ENCODE data around the gene KY.

The KY gene

DNA sequence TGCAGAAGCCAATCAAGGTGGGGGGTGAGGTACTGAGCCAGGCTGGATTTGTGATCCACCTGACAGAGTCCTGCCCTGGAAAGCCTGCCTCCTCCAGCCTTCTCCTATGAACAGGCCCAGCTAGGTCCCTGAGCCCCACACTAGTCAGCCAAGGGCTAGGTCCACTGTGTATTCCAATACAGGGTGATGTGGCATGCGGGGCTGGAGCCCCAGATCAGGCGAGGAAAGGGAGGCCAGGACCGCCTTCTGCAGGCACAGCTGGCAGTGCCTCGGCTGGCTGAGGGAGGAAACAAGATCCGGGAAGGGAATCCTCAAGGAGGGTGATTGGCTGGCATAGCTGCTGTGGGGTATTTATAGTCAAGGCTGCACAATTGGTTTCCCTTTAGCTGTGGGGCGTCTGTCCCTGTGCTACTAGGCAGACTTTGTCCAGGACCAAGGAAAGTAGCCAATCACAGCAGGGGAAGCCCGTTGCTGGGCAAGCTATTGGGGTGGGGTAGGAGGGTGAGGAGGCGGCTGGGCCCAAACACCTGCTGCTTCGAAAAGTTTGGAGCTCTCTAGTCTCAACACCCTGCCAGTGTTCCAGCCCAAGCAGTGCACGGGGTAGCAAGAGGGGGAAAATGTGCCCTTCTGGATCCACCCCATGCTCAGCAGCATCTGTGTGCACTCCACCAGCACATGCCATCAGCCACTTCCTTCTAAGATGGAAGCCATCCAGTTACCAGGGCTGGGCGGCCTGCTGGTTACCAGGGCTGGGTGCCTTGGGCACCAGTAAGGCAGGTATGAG is 5.9 kb downstream of the KY start:
- DNase-seq = no peak

DNA sequence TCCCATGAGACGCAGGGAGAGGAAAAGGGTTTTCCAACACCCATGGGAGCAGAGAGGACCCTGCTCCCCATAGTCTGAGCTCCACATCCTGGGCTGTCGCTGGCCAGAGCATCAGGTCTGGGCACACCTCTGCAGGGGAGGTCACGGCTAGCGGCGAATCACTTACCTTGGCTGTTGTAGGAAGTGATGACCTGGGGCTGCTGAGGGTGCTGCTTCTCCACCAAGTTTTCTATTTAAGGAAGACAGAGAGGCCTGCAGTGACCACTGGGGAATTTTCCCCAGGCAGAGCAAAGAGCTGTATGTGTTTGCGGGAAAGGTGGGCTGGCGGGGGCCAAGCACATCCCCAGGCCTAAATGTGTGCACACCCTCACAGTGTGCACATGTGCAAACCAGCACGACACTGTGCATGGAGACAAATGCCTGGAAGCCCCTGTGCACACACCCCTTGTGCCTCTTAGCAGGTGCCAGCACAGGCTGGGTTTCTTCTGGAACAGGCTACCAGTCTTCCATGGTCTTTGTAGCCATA is 7.6 kb downstream of the KY start:
- DNase-seq = no peak

DNA sequence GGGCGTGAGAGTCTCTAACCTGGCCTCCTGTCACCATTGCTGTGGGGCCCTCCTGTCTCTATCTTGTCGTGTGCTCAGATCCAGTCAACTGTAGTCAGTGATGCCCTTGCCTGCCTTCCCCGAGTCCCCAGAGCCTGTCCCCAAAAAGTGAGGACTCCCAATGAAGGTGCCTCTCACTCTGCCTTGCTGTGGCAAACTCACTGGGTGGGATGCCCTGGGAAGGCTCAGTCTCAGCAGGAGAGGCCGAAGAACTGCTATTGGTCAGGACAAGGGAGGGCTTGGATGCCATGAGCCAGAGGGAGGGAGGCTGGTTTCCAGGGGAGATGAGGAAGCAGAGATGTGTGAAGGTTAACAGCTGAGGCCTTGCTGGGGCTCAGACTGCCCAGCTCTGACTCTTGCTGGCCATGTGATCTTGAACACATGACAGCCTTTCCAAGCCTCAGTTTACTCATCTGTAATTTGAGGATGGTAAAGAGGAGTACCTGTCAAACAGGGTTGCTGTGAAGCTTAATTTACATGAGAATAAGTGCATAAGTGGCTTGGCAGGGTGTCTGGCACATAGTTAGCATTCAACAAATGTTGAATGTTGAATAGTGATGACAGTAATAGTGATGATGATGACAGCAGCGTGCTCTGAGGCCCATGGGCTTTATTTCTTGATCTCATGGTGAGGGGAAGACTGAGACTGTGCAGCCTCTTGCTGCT is 8.2 kb downstream of the KY start:
- DNase-seq = no peak

DNA sequence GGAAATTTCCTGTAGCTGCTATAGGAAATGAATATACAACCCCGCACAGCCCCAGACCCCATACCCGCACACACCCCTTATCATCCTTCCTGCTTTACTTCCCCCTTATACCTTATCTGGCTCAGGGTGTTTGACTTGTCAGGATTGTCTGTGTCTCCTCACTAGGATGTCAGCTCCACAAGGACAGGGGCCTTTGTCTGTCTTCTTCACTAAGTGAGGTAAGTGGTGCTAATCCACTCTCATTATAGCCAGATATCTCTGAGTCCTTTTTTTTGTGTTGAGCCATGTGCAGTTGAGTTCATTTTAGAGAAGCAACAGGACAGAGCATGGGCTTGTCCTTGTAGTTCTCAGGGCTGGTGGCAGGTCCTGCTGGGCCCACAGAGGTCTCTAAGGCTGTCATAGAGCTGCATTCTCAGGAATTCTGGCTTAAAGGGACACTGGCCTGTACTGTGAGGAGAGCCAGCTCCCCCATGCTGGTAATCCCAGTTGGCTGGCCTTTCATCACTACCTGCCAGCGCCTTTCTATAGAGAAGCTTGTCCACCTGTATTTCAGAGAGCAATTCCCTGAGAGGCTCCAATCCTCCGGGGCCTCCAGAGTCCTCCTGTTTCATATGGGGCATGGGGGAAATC is 9.0 kb downstream of the KY start:
- no peak for DNase-seq

DNA sequence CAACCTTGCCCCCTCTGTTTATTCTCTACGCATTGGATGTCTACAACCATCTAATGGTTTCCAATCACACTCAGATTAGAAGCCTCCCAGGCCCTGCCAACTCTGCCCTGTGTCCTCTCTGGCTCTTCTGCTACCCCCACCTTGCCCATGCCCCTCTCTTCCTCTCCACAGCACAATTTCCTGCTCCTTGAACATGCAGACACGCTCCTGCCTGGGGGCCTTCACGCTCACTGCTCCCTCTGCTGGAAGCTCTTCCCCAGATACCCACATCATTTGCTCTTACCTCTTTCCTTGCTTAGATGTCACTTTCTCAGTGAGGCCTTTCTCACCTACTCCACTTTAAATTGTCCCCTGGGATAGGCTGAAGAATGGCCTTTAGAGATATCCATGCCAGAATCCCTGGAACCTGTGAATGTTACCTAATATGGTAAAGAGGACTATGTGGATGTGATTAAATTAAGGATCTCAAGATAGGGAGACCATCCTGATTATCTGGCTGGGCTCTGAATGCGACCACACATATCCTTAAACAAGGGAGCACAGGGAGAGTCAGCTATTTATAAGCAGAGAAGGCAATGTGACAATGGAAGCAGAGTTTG is 9.9 kb downstream of the KY start:
- peak; percentile 20 for DNase-seq

DNA sequence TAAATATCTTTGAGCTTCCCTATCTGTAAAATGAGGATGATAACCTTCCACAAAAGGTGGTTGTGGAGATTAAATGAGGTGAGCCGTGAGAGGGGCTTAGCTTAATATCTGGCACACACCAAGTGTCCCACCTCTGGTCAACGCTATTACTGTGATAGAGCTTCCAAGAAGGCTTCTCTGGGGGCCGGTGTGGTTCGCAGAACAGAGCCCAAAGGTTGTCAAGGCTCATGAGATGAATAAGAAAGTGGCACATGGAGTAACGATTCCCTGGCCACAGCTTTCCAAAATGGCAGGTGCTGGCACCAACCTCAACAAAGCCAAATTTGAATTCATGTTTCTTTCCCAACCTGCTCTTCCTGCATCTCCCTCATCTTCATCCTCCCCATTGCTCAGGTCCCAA is 10.4 kb downstream of the KY start:
- DNase-seq = no peak

DNA sequence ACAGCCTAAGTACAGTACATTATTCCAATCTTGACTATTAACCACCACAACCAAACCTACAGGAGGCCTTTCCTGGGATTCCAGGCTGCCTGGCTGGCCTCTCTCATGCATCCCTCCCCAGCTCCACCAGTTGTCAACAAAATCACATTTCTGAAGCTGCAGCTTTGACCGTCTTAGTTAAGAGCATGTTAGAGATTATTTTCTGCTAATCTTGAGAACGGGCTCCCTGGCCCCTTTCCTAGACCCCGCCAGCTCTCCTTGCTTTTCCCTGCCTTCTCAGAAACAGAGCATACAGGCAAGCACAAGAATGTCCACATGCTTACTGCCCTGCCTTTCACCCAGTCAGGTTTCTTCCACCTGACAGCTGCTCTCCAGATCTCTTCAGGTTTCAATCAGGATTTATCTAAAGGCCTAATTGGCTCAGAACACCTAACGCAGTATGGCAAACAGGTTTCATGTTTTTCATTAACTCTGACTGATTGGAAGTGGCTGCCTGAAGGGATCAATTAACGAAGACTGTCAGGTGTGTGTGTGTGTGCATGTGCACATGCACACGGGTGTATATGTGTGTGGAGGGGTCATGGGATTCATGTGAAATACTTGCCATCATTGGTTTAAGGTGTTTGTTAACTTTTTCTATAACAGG is 12.3 kb downstream of the KY start:
- DNase-seq = no peak

DNA sequence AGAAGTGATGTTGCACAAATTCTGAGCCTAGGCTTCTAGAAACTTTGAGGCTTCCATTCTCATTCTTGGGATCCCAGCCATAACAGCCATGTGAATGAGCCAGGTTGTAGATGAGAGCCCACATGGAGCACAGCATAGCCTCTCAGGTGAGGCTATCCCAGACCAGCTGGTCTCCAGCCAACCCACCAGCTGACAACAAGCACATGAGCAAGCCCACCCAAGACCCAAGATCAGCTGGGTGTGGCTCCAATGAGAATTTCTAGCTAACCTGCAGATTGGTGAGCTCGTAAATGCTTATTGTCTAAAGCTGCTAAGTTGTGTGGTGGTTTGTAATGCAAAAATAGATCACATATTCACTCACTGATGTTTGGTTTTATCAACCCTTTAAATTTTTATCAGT is 14.4 kb downstream of the KY start:
- no peak for DNase-seq

DNA sequence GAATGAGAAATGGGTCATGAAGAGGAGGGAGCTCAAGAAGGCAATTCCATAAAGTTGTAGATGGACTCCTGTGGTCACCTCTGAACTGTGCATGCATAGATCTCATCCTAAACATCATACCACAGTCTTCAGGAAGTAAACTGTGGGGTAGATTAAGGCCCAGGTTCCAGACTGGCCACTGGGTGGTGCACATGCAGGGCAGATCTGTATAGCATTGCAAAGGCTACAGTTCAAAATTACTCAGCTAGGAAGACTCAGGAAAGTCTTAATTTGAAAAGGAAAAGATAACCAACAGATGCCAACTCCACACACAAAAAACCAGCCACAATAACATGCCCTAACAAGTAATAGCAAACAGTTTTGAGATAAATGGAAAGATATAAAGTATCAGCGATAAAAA is 20.3 kb downstream of the KY start:
- peak; percentile 22 for DNase-seq

DNA sequence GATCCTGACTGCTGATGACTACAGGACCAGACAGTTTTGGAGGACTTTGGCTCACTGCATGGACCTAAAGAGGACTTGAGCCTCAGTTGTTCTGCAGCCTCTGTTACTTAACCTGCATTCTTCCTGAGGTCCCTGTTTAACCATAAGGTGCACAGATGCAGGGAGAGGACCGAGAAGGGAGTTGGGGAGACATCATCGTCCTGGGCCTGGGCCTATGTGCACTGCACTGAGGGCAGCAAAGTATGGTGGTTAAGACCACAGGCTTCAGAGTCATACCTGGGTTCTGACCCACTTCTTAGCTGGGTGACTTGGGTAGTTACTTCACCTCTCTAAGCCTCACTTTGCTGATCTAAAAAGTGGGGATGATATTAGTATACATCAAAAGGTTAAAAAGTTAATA is 21.9 kb downstream of the KY start:
- no peak for DNase-seq

DNA sequence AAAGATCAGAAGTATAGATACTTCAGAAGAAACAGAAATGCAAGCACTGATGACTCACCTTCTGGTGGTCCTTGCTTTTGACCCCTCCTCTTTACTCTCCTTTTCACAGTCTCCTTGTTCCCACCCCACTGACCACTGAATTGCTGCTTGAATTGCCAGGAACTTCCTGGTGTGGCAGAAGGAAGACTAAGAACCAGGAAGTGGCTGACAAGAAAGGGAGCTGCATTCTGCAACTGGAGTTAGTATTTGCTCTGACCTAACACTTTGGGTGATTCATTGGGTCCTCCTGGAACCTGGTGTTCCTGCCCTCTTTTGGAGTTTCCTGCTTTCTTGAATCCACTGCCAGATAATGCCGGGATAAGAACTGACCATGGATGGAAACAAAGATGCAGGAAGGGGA is 23.0 kb downstream of the KY start:
- peak; percentile 9 for DNase-seq

DNA sequence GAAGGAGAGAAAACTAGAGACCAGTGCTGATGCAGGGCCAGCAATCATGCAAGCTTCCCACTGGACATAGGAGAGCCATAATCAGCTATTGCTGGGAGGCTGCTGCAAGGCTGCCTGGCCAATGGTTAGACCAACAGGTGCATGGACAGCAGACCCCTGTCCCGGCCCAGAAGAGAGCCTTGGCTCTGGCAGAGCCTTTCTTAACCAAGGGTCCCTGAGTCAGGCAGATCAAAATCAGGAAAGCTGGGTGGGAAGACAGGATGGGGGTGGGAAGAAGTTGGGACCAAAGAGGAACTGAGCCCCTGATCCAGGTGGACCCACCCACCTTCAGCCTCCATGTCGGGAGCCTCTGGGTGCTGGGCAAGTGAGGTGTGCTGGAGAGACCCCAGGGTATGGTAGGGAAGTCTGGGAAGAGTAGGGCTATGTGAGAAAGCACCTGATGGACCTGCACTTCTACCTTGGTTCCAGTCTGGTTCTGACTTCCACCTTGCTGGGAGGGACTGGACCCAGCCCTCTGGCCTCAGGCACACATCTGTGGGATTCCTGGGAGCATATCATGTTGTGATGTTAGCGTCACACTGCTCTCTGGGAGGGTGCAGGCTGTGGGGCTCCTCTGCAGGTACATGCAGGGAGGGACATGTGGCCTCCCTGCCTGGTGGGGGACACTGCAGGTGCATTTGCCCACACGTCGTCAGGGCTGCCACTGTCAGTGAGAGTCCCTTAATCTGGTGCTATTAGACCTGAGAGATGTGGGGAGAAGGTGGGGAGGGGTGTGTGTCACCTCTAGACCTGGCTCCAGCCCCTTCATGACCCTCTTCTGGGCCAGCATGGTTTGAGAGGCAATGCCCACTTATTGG is 24.7 kb downstream of the KY start:
- no peak for DNase-seq

DNA sequence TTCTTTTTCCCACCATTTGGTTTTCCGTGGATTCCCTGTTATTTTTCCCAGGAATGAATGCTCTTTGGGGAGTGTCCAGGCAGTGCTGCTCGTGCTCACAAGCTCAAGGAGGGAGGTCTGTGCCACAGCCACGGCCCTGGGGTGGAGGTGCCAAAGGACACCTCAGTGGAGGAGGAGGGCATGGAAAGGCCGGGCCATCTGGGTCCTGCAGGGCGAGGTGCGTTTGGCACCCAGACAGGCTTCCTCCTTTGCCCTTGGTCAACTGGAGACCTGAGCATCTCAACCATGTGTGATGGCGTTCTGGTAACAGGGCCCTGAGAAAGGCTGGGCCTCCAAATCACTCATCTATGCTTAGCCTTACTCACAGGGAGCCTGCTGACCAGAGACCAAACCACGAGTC is 25.4 kb downstream of the KY start:
- no peak for DNase-seq

DNA sequence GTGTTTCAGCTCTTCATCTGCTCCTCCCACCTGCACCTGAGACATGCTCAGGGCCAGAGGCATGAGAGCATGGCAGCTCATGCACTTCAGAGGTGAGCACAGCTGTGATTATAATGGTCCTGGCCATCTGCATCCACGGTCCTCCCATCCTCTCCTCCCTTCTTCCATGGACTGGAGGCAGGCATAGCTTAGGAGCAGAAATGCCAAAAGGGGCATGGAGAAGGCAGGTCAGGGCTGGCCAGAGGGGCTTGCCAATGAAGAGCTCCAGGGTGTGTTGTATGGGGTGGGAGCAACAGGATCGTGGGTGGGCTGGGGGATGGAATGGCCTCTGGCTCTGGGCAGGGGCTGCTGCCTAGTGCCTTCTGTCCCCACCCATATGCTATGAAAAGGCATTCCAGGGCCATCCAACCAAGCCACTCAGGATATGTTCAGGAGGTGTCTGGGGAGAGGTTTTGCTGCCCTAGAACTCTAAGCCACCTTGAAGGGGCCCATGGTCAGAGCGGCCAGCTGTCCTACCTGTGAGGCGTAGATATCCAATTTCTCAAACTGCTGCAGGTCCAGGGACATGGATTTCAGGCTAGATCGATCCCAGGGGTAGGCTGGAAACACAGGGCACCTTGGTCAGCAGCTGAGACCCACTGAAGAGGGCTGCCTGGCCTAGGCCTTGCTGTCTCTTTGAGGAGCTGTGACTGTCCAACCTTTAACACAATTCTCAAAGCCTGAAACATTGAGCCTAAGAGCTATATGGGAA is 26.1 kb downstream of the KY start:
- no peak for DNase-seq

DNA sequence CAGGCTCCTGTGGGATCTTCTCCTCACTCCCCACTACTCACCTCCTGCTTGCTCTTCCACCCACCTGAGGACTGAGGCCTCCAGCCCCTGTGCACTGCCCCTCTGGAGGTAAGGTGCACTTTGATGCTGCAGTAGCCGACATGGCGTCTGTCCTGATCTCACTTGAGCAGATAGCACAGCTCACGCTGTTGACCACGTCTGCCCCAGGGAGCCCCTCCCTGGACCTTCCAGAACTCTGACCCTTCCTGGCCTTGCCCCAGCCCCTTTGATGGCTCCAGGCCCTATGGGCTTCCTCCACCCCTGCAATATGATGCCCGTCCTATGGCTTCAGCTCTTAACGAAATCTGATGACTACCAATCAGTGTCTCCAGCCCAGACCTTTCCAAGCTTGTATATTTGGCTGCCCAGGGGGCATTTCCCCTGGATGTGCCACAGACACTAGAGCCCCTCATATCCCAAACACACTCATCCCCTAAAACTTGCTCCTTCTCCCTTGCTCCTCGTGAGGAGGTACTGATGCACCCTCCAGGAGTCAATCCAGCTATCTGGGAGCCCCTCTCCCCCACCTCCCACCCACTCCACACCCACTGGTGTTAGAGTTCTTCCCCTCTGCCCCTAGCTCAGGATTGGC is 27.1 kb downstream of the KY start:
- no peak for DNase-seq

DNA sequence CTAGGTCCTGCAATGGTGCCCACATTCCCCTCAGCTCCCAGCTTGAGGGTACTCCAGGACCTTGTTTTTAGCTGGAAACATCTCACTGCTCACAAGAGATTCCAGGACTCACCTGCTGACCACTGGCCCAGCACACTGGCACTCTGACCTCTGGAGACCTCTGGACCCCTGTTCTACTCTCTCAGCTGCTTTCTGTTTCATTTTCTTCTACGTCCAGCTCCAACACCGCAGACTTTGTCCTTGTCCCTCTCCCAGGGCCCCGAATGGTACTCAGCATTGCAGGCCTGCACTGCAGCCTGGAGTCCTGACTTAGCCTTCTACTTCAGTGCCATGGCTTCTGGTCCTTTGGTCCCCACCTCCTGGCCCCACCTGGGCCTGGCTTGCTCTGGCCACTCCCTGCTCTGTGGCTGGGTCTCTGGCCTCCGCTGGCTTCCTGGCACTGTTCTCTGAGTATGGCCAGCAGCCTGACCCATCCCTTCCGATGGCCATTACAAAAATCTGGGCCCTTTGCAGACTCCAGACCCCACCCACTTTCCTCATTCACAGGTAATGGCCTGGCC is 27.9 kb downstream of the KY start:
- DNase-seq = no peak

DNA sequence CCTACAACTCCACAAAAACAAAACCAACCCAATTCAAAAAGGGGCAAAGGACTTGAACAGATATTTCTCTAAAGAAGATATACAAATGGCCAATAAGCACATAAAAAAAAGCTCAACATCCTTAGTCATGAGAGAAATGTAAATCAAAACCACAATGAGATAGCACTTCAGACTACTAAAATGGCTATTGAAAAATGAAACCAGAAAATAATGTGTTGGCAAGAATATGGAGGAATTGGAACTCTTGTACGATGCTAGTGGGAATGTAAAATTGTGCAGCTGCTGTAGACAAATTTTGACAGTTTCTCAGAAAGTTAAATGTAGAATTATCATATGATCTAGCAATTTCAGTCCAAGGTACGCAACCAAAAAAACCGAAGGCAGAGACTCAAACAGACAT is 29.0 kb downstream of the KY start:
- DNase-seq = no peak

DNA sequence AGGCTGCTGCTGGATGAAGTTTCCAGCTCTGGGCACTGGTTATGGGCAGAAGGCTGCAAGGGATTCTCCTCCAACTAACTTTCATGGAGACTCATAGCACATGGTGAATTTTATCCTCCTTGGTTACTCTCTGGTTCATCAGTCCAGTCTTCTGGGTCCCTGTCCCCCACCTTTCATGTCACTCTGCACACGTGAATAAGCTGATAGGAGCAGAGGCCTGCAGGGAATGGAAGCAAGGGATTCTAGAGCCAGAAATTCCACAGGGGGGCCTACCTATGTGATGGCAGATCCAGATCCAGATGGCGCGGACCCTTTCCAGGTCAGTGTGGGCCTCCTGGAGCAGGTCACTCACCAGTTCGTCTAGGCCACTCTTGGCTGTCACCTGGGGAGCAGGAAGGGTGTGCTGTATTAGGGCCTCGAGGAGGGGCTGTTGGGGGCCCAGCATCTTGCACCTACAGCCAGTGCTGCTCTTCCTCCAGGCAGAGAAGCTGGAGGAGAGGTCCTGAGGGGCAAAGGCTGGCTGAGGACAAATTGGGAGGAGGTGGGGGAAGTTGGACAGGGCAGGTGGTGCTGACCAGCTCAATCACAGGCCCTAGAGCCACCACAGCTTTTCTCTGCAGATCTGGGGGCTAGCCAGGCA is 30.2 kb downstream of the KY start:
- DNase-seq = no peak

DNA sequence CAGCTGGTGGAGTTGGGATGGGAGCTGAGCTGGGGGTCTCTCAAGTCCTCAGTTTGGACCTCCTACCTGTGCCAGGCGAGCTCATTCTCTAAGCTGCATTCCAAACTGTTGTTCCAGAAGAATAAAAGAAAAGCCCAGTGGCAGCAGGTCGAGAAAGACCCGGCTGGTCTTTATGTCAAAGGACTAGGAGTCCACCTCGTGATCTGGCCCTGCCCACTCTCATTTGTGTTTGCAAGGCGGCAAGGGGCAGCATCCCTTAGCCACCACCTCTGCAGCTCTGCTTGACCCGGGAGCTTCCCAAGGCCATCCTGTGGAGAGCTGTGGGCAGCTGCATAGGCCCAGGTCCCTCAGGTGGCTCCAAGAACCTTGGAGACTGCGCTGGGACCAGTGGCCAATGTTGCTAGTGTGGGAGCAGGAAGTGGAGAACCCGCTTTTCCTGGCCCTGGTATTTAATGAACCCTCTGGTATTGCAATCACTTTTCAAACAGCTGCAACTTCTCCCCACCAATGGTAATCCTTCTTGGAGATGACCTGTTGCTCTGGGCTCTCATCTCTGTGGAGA is 30.9 kb downstream of the KY start:
- no peak for DNase-seq

DNA sequence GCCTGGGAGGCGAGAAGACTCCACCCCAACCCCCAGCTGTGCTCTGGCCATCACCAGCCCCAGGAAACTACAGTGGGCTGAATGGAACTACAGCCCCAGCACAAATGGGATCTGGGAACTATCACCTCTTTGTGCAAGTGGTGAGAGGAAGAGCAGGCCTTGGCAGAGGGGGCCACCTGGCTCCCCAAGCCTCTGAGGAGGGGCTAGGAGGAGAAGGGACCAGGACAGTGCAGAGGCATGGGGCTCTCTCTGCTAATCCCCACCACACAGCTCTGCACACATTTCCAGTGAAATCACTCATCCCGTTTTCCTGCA is 31.6 kb downstream of the KY start:
- no peak for DNase-seq

Data from fibroblast of skin of right biceps (primary cell).